RWPE1 (cell line): ENCODE data around the gene HK2.

Experiments used
- CTCF ChIA-PET: fragments of 350-600 bp; sonication (Branson Sonifier 250); formaldehyde crosslinking; extraction: SDS; loops from one replicate; lab custom pipeline; 2021; lab: Yijun Ruan, JAX
- POLR2A ChIA-PET: fragments of 400-600 bp; formaldehyde crosslinking; extraction: SDS; loops from one replicate; lab custom pipeline; 2020; ENCODE audit warnings: antibody characterized with exemption; ENCODE audit not compliant: low non-redundant PET; lab: Yijun Ruan, JAX
- DNase-seq: peaks from one replicate; pipeline ENCODE4 v3.0.0; 2012; ENCODE audit warnings: low spot score
- H3K27ac ChIP-seq: fragments of 450-650 bp; 2 replicates; pipeline ENCODE4 v1.5.1; 2017
- TF ChIP-seq, protein P1 (sequence below): fragments of 450-650 bp; conservative IDR thresholded peaks from 2 replicates; pipeline ENCODE4 v1.5.1; 2017; ENCODE audit warnings: low read depth, mild to moderate bottlenecking

The HK2 gene

DNA sequence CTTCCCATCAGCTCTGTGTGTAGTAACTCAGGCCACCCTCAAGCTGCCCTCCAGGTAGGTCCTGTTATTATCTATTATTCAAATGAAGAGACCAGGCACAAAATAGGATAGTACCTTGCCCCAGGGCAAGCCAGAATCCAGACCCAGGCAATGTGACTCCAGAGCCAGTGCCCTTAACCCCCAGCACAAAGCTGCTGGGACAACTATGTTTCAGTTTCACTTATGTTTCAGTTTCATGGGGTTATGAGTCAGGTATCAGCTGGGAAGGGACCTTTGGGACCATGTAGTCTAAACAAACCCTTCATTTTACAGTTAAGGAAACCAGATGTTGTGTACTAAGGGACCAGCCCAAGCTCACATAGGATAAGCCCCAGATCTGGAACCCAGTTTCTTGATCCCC is 10.0 kb downstream of the HK2 start:
- peak overlapping the region; percentile 94 for H3K27ac ChIP-seq
- POLR2A ChIA-PET: interaction anchor here (0.8 kb wide), 1 partner anchor 10 kb away, joined by 3 read pairs; the partner anchor contains the start of gene HK2
- TF ChIP-seq, protein P1, sequence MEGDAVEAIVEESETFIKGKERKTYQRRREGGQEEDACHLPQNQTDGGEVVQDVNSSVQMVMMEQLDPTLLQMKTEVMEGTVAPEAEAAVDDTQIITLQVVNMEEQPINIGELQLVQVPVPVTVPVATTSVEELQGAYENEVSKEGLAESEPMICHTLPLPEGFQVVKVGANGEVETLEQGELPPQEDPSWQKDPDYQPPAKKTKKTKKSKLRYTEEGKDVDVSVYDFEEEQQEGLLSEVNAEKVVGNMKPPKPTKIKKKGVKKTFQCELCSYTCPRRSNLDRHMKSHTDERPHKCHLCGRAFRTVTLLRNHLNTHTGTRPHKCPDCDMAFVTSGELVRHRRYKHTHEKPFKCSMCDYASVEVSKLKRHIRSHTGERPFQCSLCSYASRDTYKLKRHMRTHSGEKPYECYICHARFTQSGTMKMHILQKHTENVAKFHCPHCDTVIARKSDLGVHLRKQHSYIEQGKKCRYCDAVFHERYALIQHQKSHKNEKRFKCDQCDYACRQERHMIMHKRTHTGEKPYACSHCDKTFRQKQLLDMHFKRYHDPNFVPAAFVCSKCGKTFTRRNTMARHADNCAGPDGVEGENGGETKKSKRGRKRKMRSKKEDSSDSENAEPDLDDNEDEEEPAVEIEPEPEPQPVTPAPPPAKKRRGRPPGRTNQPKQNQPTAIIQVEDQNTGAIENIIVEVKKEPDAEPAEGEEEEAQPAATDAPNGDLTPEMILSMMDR: no peak
- DNase-seq: no peak
- CTCF ChIA-PET: interaction anchor here (1.7 kb wide), 1 partner anchor 129 kb away, joined by 3 read pairs; no protein-coding TSS in a partner anchor

DNA sequence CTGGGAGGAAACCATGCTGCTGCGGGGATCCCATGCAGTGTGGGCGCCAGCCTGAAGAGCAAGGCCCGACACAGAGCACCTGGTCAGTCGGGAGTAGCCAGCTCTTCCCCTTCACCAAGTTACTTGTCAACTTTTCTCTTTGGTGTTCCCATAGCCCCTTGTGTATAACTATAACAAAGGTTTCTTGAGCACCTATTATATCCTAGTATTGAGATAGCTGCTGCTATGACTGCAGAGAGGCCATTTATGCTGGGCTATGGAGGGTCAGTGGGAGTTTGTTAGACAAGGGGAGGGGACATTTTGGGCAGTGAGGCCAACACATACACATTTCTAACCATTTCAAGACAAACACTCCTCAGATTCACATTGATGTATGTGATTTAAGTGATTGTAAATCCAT is 10.8 kb downstream of the HK2 start:
- ChIA-PET POLR2A (interaction anchor here (0.9 kb wide), 1 partner anchor 10 kb away, joined by 3 read pairs; no protein-coding TSS in a partner anchor), CTCF (interaction anchor here (1.1 kb wide), 1 partner anchor 8 kb away, joined by 3 read pairs; no protein-coding TSS in a partner anchor)
- peak overlapping the region; percentile 94 for H3K27ac ChIP-seq
- TF ChIP-seq, protein P1: no peak
- no peak for DNase-seq

DNA sequence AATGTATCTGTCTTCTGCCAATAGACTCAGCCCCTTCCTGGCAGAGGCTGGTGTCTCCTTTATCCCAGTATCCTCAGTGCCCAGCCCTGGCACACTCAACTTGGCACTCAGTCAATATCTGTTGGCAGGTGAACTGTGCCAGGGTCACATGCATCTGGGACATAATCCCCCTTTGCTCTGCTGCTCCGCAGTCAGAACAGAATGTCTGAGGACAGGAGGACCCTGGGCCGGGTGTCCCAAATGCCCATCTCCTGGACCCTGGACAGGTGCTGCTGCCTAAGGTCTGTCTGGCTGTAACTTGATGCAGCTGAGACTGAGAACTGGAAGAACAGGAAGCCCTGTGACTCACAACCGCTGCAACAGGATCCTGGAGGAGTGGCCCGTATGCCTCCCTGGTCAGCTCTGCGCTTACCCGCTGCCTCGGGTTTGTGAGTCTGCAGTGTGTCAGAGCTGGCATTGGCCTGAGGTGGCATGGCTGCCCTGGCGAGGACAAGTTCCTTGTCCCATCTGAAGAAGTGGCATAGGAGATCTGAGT is 11.4 kb downstream of the HK2 start:
- peak overlapping the region; percentile 94 for H3K27ac ChIP-seq
- CTCF ChIA-PET: interaction anchor here (1.1 kb wide), 1 partner anchor 8 kb away, joined by 3 read pairs; no protein-coding TSS in a partner anchor
- POLR2A ChIA-PET: interaction anchor here (0.9 to 1.0 kb wide), 2 partner anchors 11 to 30 kb away, joined by 3 read pairs; no protein-coding TSS in a partner anchor
- DNase-seq: peak; percentile 90
- TF ChIP-seq, protein P1: no peak

DNA sequence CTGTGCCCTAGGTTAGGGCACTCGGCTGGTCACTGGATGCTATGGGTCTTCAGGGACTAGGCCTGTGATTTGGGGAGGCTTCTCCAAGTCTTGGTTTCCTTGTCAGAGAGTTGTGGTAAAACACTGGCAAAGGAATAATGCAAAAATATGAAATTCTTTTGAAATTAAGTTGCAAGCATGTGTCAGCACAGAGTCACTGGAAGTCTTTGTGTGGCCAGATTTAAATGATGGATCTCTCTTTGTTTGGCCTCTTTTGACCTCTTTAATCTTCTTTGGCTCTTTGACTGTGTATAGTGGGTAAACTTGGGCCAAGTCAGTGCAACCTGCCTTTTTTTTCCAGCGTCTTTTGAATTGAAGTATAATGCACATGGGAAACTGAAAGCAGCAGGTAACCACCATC is 12.1 kb downstream of the HK2 start:
- no peak for DNase-seq
- ChIA-PET POLR2A (interaction anchor here (1.0 kb wide), 1 partner anchor 29 kb away, joined by 3 read pairs; no protein-coding TSS in a partner anchor), CTCF (interaction anchor here (1.1 kb wide), 1 partner anchor 9 kb away, joined by 3 read pairs; no protein-coding TSS in a partner anchor)
- TF ChIP-seq, protein P1: no peak
- peak overlapping the region; percentile 94 for H3K27ac ChIP-seq

DNA sequence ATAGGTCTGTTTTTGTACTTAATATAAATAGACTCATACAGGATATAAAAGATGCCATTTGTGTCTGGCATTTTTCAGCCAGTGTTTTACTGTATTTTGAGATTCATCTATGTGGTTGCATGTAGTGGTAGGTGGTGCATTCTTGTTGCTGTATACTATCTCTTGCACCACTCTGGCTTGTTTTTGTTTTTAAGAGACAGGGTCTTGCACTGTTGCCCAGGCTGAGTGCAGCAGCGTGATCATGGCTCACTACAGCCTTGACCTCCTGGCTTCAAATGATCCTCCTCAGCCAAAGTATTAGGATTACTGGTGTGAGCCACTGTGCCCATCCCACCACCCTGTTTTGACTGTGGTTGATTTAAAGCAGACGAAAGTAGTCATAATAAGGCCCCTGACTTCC is 12.6 kb downstream of the HK2 start:
- DNase-seq: no peak
- CTCF ChIA-PET: interaction anchor here (0.8 kb wide), 1 partner anchor 131 kb away, joined by 4 read pairs; no protein-coding TSS in a partner anchor
- H3K27ac ChIP-seq: no peak overlapping the region
- TF ChIP-seq, protein P1: no peak
- POLR2A ChIA-PET: no interaction called here

DNA sequence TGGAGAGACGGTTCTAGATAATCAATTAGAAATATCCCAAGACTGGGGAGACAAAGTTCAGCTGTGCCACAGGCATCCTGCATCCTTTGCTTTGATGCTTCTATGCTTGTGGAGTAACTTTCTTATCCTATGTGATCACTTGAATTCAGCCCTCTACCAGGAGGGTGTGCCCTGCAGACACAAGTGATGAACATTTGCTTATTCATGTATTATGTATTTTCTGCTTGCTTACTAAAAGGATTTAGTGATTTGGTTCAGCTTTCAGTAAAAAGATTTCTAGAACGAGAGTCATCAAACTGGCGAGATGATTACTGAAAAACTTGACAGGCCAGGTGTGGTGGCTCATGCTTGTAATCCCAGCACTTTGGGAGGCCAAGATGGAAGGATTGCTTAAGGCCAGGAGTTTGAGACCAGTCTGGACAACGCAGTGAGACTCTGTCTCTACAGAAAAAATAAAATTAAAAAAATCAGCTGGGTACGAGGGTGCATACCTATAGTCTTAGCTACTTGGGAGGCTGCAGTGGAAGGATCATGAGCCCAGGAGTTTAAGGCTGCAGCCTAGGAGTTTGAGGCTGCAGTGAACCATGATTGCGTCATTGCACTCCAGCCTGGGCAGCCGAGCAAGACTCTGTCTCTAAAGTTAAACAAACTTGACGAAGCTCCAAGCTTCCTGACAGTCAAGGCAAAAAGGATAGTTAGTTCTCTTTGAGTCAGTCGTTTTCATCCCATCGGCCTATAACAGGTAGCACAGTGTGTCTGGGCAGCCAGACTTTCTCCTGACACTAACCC is 13.3 kb downstream of the HK2 start:
- DNase-seq: no peak
- ChIA-PET POLR2A (no interaction called here), CTCF (interaction anchor here (0.6 to 0.8 kb wide), 2 partner anchors 132 to 176 kb away, joined by 3 to 4 read pairs; no protein-coding TSS in a partner anchor)
- H3K27ac ChIP-seq: no peak overlapping the region
- TF ChIP-seq, protein P1: no peak
